ENCODE measurements around the gene ZFHX2. TPM values are rescaled to one million over a fixed set of nuclear protein-coding genes. Genes with fewer than 3 reads are reported as not detected.

ZFHX2 gene
- under 0.01 and 1.0 TPM in 2 replicates for total RNA-seq

DNA sequence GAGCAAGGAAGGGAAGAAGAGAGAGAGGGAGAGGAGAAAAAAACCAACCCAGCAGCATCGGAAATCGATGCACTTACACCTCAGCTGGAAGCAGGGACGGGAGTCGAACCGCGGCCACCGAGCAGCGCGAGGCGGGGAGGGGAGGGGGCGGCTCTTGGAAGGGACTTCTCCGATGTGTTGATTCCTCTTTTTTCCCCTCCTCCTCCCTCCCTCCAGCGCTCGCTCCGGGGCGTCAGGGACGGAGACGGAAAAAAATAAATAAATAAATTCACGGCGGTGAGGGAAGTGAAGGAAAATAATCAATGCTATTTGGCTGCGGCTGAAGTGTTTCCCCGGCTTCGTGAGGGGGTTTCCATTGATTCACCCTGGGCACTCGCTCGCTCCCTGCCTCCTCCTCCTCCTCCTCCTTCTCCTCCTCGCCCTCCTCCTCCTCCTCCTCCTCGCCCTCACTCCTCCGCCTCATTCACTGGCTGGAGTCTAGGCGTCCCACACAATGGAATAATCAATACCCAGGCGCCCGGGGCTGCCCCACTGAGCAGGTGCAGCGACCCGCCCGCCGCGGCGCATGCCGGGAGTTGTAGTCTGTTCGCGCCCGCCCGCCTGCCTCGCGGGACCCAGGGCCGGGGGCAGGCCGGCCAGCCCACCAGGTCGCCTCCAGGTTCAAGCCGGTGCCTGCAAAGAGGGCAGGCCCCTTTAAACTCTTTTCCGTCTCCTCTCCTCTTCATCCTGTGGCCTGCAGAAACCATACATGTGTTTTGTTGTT is at the start of gene ZFHX2:
ZFHX2 (minus strand) TSS at position 500 of the 763 bp plus-strand sequence. CDS start 16,440 bp downstream, outside the sequence.

DNA sequence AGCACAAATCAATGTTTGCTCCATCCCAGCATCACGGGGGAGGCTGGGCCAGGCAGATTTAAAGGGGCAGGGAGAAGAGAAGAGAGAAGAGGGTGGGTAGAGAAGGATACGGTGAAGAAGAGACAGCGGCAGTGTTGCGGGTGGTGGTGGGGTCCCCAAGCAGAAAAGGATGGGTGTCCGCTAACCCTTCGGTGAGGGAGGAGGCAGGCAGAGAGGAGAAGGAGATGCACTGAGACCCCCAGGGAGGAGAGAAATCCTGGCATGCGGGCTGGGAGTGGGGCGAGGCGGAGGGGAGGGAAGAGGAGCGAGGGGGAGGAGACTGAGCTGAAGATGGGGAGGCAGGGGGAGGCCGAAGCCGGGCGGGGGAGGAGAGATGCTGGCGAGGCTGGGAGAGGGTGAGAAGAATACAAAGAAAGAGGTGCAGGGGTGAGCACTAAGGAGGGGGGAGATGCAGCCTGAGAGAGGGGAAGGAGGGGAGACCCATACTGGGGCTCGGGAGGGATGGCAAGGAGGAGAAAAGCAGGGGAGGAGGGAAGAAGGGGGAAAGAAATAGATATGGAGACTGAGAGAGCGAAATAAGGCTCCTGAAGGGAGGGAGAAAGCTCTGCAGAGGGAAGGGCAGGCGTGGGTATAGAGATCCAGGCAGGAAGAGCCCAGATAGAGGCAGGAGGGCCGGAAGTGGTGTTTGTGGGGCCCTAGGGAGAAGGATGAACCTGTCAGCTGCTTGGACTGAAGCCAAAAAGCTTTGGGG is 27.2 kb upstream of the ZFHX2 start, which contains the start of gene JPH4:
JPH4 (minus strand) TSS at position 231 of the 751 bp plus-strand sequence. CDS start 1,337 bp downstream, outside the sequence.

GRCh38 chr14:23567186-23568020 is 15.8 kb upstream of the ZFHX2 start, which contains the start of gene AP1G2:
Gene AP1G2, minus strand, starts transcription at chr14:23567791. Its CDS starts 477 bp downstream, at chr14:23567314.

GRCh38 chr14:23555882-23556699 is 4.5 kb upstream of the ZFHX2 start, which contains the start of gene THTPA:
Gene THTPA, plus strand, starts transcription at chr14:23556271. Its CDS starts 487 bp downstream, at chr14:23556758.

Other genes with a start within 250 kb of the ZFHX2 start
- 0.81 and 2.1 TPM in 2 replicates for gene PPP1R3E, start 248.9 kb downstream of the ZFHX2 start, total RNA-seq
- gene BCL2L2, start 244.9 kb downstream of the ZFHX2 start, total RNA-seq = 7.4 and 13.0 TPM in 2 replicates
- 52.9 and 97.5 TPM in 2 replicates for gene PABPN1, start 230.3 kb downstream of the ZFHX2 start, total RNA-seq
- 0.97 and 3.7 TPM in 2 replicates for gene SLC22A17, start 198.9 kb downstream of the ZFHX2 start, total RNA-seq
- gene EFS, start 186.6 kb downstream of the ZFHX2 start, total RNA-seq = 0.13 TPM in 1 of 2 replicates, not detected in the other
- gene IL25, start 179.0 kb downstream of the ZFHX2 start, total RNA-seq = not detected in 2 replicates
- not detected in 2 replicates for gene CMTM5, start 174.7 kb downstream of the ZFHX2 start, total RNA-seq
- not detected in 2 replicates for gene MYH6, start 143.5 kb downstream of the ZFHX2 start, total RNA-seq
- gene MYH7, start 116.1 kb downstream of the ZFHX2 start, total RNA-seq = not detected in 2 replicates
- 39.0 and 49.9 TPM in 2 replicates for gene NGDN, start 82.1 kb downstream of the ZFHX2 start, total RNA-seq
- 3.7 and 8.9 TPM in 2 replicates for gene THTPA, start 4.5 kb upstream of the ZFHX2 start, total RNA-seq
- 13.6 and 32.0 TPM in 2 replicates for gene AP1G2, start 16.0 kb upstream of the ZFHX2 start, total RNA-seq
- gene JPH4, start 27.0 kb upstream of the ZFHX2 start, total RNA-seq = under 0.01 TPM in 1 of 2 replicates, not detected in the other
- gene DHRS2, start 84.6 kb upstream of the ZFHX2 start, total RNA-seq = 0.13 and 0.16 TPM in 2 replicates

Data from bladder microvascular endothelial cell (primary cell).